Neural cell (in vitro differentiated cells): ENCODE measurements around the gene MPZL1. TPM values are rescaled to one million over a fixed set of nuclear protein-coding genes. Genes with fewer than 3 reads are reported as not detected.
A peak's percentile ranks its signal among the peaks of the same experiment; 100 is the strongest.

Experiments used
- H2AFZ ChIP-seq: fragments of 200-600, 300-800 bp; sonication (generic), shearing (Covaris generic); 2 replicates; pipeline ENCODE4 v1.6.0; 2014; ENCODE audit warnings: low read depth, mild to moderate bottlenecking, antibody characterized with exemption, low read length, moderate library complexity
- H3F3A ChIP-seq: fragments of 200-600 bp; shearing (Covaris generic); 2 replicates; pipeline ENCODE4 v1.6.1; 2016; ENCODE audit warnings: mild to moderate bottlenecking, moderate library complexity, mixed read lengths, antibody characterized with exemption, low read length; ENCODE audit not compliant: insufficient read depth, poor library complexity, severe bottlenecking
- H3K27ac ChIP-seq: fragments of 200-600, 300-800 bp; sonication (generic), shearing (Covaris generic); 2 replicates; pipeline ENCODE4 v1.5.1; 2014; ENCODE audit warnings: mild to moderate bottlenecking, low read length, moderate library complexity
- H3K27me3 ChIP-seq: fragments of 300-800, 200-600 bp; sonication (generic), shearing (Covaris generic); 2 replicates; pipeline ENCODE4 v1.6.0; 2014; ENCODE audit warnings: mild to moderate bottlenecking, low read depth, low read length, moderate library complexity; ENCODE audit not compliant: insufficient read depth
- H3K36me3 ChIP-seq: fragments of 300-800, 200-600 bp; sonication (generic), shearing (Covaris generic); 2 replicates; pipeline ENCODE4 v1.5.1; 2014; ENCODE audit warnings: mild to moderate bottlenecking, antibody characterized with exemption, low read length, moderate library complexity; ENCODE audit not compliant: insufficient read depth
- H3K4me2 ChIP-seq: fragments of 300-800, 200-600 bp; sonication (generic), shearing (Covaris generic); 2 replicates; pipeline ENCODE4 v1.6.0; 2014; ENCODE audit warnings: mild to moderate bottlenecking, low read length
- H3K4me3 ChIP-seq: fragments of 300-800, 200-600 bp; sonication (generic), shearing (Covaris generic); 2 replicates; pipeline ENCODE4 v1.5.1; 2014; ENCODE audit warnings: mild to moderate bottlenecking, low read length, moderate library complexity
- H3K79me2 ChIP-seq: fragments of 200-600 bp; shearing (Covaris generic); replicated peaks from 2 replicates; pipeline ENCODE4 v1.6.0; 2014; ENCODE audit warnings: mild to moderate bottlenecking, low read length, moderate library complexity; ENCODE audit not compliant: insufficient read depth
- H3K9ac ChIP-seq: fragments of 300-800, 200-600 bp; sonication (generic), shearing (Covaris generic); 2 replicates; pipeline ENCODE4 v1.6.1; 2016; ENCODE audit warnings: mild to moderate bottlenecking, low read length, mixed read lengths
- H3K9me2 ChIP-seq: fragments of 200-600 bp; shearing (Covaris generic); 2 replicates; pipeline ENCODE4 v1.6.1; 2016; ENCODE audit warnings: mild to moderate bottlenecking, low read length, mixed read lengths; ENCODE audit not compliant: insufficient read depth
- H3K9me3 ChIP-seq: fragments of 200-600, 300-800 bp; sonication (generic), shearing (Covaris generic); 2 replicates; pipeline ENCODE4 v1.6.1; 2016; ENCODE audit warnings: mild to moderate bottlenecking, mixed run types, low read length, moderate library complexity, mixed read lengths
- H4K20me1 ChIP-seq: fragments of 200-600 bp; shearing (Covaris generic); 2 replicates; pipeline ENCODE4 v1.6.1; 2016; ENCODE audit warnings: mild to moderate bottlenecking, mixed run types; ENCODE audit not compliant: insufficient read depth
- CTCF ChIP-seq: fragments of 450-650 bp; IDR thresholded peaks from 2 replicates; pipeline ENCODE4 v1.5.1; 2014; ENCODE audit warnings: antibody characterized with exemption, mild to moderate bottlenecking, moderate library complexity; ENCODE audit not compliant: poor library complexity, severe bottlenecking
- EP300 ChIP-seq: fragments of 450-650 bp; conservative IDR thresholded peaks from 2 replicates; pipeline ENCODE4 v1.6.1; 2014; ENCODE audit warnings: antibody characterized with exemption, mild to moderate bottlenecking, moderate library complexity; ENCODE audit not compliant: poor library complexity, severe bottlenecking
- EZH2 ChIP-seq: fragments of 200-600, 300-800 bp; shearing (Covaris generic), sonication (generic); IDR thresholded peaks from 2 replicates; pipeline ENCODE4 v1.6.1; 2014; ENCODE audit warnings: antibody characterized with exemption, low read length, borderline replicate concordance, mild to moderate bottlenecking; ENCODE audit not compliant: insufficient read depth, poor library complexity, severe bottlenecking
- MXI1 ChIP-seq: fragments of 450-650 bp; conservative IDR thresholded peaks from 2 replicates; pipeline ENCODE4 v1.6.1; 2014; ENCODE audit warnings: antibody characterized with exemption, mild to moderate bottlenecking; ENCODE audit not compliant: poor library complexity, severe bottlenecking
- POLR2AphosphoS5 ChIP-seq: IDR thresholded peaks from 2 replicates; pipeline ENCODE4 v1.6.1; 2012
- RAD21 ChIP-seq: fragments of 450-650 bp; conservative IDR thresholded peaks from 2 replicates; pipeline ENCODE4 v1.6.1; 2014; ENCODE audit warnings: antibody characterized with exemption, mild to moderate bottlenecking, moderate library complexity
- REST ChIP-seq: IDR thresholded peaks from 2 replicates; pipeline ENCODE4 v1.6.1; 2012; ENCODE audit warnings: borderline replicate concordance
- SMC3 ChIP-seq: fragments of 450-650 bp; conservative IDR thresholded peaks from 2 replicates; pipeline ENCODE4 v1.6.1; 2014; ENCODE audit warnings: antibody characterized with exemption, mild to moderate bottlenecking, moderate library complexity; ENCODE audit not compliant: poor library complexity
- TAF1 ChIP-seq: IDR thresholded peaks from 2 replicates; pipeline ENCODE4 v1.6.1; 2012; ENCODE audit warnings: low read depth
- polyA plus RNA-seq: library from polyadenylated mRNA; depleted of rRNA; stranded (reverse); fragments of >200 nt; gene quantifications from 2 replicates; pipeline ENCODE4 v1.2.3, GENCODE V29; 2014

The MPZL1 gene
- polyA plus RNA-seq, 1 donor from 2014 or later: 167 TPM

DNA sequence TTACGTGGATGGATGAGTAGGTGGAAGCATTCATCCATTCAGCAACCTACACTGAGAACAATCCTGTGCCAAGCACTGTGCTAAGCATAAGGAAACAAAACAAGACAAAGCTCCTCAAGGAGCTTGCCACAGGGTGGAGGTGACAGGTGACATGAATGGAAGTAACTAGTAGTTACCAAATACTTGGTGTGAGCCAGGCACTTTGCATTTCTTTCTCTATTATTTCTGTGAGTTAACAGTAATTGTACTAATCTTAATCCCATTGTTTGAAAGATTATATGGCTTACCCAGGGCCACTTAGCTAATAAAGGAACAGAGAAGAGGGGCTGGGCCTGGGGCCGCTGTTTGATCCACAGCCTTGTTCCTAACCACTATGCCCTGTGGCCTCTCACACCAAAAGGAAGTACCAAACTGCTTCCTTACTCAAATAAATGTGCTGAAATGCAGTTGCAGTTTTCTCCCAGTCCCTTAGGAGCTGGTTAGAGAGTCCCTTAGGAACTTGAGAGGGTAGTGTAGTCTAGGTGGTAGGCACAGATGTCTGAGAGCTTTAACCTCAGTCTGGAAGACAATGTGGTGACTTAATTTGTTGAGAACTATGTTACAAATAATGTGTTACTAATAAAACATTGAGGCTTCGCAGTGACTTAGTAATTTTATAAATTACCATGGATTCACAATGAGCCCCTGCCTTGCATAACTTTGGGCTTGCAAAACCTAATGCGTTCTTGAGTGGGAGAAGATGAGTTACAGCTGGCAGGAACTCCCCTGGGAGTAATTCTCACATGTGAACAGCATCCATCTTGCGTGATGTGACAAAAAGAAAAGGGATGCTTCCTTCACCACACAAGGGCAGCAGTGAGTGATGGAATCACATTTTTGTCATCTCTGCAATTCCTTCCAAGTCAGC is 69.8 kb downstream of the MPZL1 start:
- Histone ChIP-seq H2AFZ (no peak overlapping the region), H3K9me3 (no peaks in the 10 kb centered on the region), H3K27me3 (no peaks in the 10 kb centered on the region), H3K4me2 (no peak overlapping the region), H3K9me2 (no peaks in the 10 kb centered on the region), H3K36me3 (peaks cover 7% of the 10 kb centered on the region), H3F3A (no peaks in the 10 kb centered on the region), H3K79me2 (no peaks in the 10 kb centered on the region), H3K4me3 (peak overlapping the region; percentile 30), H3K27ac (peak overlapping the region; percentile 47), H4K20me1 (no peaks in the 10 kb centered on the region), H3K9ac (no peak overlapping the region)
- TF ChIP-seq EZH2: no peak
- TF ChIP-seq RAD21: peak; percentile 47
- no peak for TF ChIP-seq TAF1
- TF ChIP-seq SMC3: peak; percentile 59
- TF ChIP-seq REST: no peak
- TF ChIP-seq MXI1: peak; percentile 23
- peak; percentile 59 for TF ChIP-seq POLR2AphosphoS5
- peak; percentile 56 for TF ChIP-seq CTCF
- peak; percentile 68 for TF ChIP-seq EP300

DNA sequence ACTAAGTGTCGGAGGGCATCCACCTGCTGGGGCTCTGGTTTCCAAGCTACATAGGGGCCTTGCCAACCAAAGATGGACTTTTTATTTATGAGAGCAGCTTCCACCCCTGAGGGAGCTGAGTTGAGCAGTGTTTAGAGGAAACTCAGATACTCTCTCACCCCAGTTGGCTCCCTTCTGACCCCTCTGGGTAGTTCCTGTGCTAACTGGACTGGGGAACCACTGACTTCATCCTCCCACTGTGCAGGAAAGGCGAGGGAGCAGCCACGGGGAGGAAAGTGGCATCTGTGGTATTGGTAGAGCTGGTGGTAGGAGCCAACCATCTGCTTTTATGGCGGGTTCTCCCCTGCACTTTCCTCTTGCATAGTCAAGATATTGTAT is 70.4 kb downstream of the MPZL1 start:
- Histone ChIP-seq H3K9ac (no peak overlapping the region), H4K20me1 (no peaks in the 10 kb centered on the region), H3K27ac (peak overlapping the region; percentile 47), H3K79me2 (no peaks in the 10 kb centered on the region), H3K27me3 (no peaks in the 10 kb centered on the region), H3K36me3 (peaks cover 7% of the 10 kb centered on the region), H3F3A (no peaks in the 10 kb centered on the region), H3K9me2 (no peaks in the 10 kb centered on the region), H2AFZ (no peak overlapping the region), H3K9me3 (no peaks in the 10 kb centered on the region), H3K4me2 (no peak overlapping the region), H3K4me3 (peak overlapping the region; percentile 30)
- TF ChIP-seq EZH2 (no peak), MXI1 (no peak), SMC3 (no peak), EP300 (no peak), POLR2AphosphoS5 (no peak), TAF1 (no peak), RAD21 (no peak), REST (no peak), CTCF (no peak)
